22Rv1 (cell line): ENCODE results near the gene LRRC34.

Experiments
- H3K27ac ChIP-seq: fragments of 450-650 bp; 2 replicates; pipeline ENCODE4 v1.5.1; 2017
- CTCF ChIP-seq: fragments of 450-650 bp; IDR thresholded peaks from 2 replicates; pipeline ENCODE4 v1.5.1; 2017; ENCODE audit warnings: mild to moderate bottlenecking
- ZFX ChIP-seq: fragments of 450-650 bp; IDR thresholded peaks from 2 replicates; pipeline ENCODE4 v1.6.1; 2017; ENCODE audit warnings: antibody characterized with exemption, borderline replicate concordance

The LRRC34 gene

GRCh38 chr3:169847896-169848295 is 35.2 kb upstream of the LRRC34 start:
- no peak overlapping the region for H3K27ac ChIP-seq
- no peak for TF ChIP-seq CTCF
- no peak for TF ChIP-seq ZFX

DNA sequence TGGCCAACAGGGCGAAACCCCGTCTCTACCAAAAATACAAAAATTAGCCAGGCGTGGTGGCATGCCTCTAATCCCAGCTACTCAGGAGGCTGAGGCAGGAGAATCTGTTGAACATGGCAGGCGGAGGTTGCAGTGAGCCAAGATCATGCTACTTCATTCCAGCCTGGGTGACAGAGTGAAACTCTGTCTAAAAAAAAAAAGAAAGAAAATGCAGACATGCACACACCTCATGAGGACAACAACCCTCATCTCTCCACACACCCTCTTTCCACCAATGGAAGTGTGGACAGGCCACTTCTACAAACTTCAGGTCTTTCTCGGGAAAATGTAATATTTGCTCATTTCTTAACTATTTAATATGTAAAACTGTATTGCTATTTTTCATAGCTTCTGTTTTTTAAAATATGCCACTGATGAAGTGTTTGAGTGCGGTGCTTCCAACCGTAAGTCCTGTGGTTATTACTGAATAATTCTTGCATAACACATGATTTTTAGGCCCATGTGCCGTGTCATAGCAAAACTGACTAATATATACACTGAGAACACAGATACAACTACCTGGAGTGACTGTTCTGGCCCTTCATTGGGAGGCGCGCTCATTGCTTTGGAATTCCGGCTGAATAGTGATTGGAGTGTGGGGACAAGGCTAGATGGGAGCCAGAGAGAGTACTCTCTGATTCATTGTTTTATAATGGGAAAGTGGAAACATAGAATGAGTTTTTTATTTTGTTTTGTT is 33.9 kb upstream of the LRRC34 start:
- TF ChIP-seq CTCF (no peak), ZFX (no peak)
- H3K27ac ChIP-seq: no peak overlapping the region

GRCh38 chr3:169842960-169843359 is 30.3 kb upstream of the LRRC34 start:
- TF ChIP-seq CTCF (no peak), ZFX (no peak)

GRCh38 chr3:169841171-169841570 is 28.5 kb upstream of the LRRC34 start:
- H3K27ac ChIP-seq: no peak overlapping the region
- TF ChIP-seq CTCF (no peak), ZFX (no peak)

More at GRCh38 chr3:169842960-169843359, 30.3 kb upstream of the LRRC34 start:
- no peak overlapping the region for H3K27ac ChIP-seq

DNA sequence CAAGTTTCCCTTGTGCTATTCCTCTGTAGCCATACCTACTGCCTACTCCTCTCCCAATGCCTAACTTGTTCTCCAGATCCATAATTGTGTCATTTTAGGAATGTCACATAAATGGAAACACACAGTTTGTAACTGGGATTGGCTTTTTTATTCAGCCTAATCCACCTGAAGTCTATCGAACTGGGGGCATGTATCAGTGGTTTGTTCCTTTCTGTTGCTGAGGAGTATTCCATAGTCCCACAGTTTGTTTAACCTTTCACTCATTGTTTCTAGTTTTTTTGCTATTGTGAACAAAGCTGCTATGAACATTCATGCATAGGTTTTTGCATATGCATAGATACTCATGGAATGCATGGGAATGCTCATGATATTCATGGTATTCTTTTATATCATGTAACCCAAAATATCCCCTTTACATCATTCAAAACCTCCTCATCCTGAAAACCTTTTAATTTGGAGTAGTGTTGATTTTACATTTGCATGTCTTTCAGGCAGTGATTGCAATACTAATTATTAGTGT is 25.9 kb upstream of the LRRC34 start:
- no peak for TF ChIP-seq ZFX
- no peak for TF ChIP-seq CTCF
- H3K27ac ChIP-seq: no peak overlapping the region

GRCh38 chr3:169836942-169837275 is 24.2 kb upstream of the LRRC34 start:
- H3K27ac ChIP-seq: no peak overlapping the region
- TF ChIP-seq ZFX (no peak), CTCF (no peak)

GRCh38 chr3:169836078-169836941 is 23.6 kb upstream of the LRRC34 start:
- TF ChIP-seq ZFX (no peak), CTCF (no peak)
- H3K27ac ChIP-seq: no peak overlapping the region
